Measurements from ENCODE around the gene DENND1B.
"Not testable (repeated sequence)": the region's sequence is repeated elsewhere in the genome, so short reads cannot be mapped to it uniquely, and the experiment has no call there.

DENND1B gene

DNA sequence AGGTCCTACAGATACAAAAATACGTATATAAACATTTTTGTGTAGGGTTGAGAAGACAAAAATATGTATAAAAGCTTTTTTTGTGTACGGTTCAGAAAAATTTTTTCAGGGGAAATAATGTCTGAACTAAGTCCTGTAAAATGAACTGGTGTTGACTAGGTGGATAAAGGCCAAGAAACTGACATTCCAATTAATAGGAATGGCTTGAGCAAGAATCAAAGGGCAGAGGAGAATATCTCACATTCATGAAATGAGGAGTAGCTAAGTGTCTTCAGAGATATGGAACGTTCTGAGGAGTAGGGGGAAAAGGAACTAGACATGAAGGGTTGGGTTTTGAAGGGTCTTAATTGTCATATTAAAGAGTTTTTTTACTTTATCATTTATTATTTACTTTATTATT lies 231.2 kb downstream of the DENND1B start:
- FAIRE-seq = no peak

DNA sequence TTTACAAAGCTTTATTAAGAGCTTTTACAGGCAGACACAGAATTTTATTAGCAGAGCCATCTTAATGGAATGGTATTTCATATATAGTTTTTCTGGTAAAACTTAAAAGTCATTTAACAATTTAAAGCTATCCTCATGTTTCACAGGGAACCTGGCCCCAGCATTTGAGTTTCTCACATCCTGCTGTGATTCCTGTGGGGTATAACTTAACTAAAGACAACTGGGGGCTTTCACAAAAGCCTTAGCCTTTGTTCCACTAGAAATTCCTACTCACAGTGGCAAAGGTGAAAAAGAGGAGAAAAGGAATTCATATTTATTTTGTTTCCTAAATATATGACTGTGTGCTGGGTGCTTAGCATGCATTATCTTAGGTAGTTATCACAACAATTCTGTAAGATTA lies 233.9 kb downstream of the DENND1B start:
- no peak for FAIRE-seq

DNA sequence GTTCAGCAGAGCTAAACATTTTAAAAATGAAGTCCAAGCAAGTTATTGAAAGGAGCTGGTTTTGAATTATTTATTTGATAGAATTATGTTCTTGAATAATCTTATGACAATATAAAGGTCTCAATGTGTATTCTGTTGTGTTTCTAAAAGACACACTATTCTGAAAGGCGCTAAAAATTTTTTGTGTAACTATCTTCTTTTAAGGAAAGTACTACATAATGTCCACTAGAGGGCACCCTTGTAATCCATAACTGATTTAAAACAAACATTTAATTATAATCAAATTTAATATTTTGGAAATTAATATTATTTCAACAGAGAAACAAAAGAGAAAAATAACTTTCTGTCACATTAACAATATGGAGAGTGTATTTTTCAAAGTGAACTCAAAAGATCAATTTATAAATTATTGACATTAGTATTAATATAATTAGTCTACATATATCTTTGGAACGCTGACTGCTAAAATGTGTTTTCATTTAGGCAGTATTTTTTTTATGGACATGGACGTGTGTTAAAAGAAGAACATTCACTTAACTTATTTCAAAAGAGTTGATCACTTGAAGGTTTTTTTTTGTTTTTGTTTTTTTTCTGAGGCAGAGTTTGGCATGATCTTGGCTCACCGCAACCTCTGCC lies 248.4 kb downstream of the DENND1B start:
- peak; percentile 95 for FAIRE-seq

- peak; percentile 47 for FAIRE-seq
Observed at GRCh38 chr1:197521118-197521739, 254.1 kb downstream of the DENND1B start.

DNA sequence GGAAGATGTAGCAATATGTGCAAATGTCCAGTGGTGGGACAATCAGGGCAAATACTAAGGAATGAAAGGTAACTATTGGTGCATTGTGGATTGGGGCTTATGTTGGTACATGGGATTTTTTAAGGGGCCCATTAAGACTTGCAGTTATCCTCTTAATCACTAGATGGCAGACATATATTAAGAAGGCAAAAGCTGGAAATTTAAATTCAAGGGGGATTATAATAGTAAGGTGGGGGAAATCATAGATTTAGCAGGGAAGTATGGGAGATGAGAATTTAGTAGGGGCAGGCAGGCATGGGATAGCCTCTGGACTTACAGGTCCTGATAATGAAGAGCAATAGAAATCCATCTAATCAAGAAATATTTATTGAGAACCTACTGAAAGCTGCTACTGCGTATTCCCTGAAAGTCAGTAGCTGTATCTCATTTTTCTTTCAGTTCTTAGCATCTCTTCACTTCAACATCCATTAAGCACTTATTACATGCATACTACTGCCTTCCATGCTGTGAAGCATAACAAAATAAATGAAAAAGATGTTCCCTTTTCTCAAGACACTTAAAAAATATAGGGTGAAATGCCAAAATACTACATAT lies 255.4 kb downstream of the DENND1B start:
- no peak for FAIRE-seq

DNA sequence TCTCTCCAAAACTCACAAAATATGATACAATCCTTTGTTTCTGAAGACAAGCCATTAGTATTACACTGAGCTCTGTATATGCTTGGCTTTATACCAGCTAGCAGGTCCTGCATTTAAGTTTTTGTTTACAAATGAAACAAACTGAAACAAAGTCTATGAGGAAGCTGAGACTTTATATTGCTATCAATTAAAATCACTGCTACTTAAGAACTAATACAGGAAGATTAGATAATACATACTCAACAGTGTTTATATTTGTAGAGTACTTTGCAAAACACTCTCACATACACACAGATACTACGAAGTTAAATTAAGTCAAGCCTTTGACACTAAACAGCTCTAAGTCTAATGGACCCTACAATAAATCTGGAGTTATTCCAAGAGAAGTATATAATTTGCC lies 259.9 kb downstream of the DENND1B start:
- FAIRE-seq = no peak

DNA sequence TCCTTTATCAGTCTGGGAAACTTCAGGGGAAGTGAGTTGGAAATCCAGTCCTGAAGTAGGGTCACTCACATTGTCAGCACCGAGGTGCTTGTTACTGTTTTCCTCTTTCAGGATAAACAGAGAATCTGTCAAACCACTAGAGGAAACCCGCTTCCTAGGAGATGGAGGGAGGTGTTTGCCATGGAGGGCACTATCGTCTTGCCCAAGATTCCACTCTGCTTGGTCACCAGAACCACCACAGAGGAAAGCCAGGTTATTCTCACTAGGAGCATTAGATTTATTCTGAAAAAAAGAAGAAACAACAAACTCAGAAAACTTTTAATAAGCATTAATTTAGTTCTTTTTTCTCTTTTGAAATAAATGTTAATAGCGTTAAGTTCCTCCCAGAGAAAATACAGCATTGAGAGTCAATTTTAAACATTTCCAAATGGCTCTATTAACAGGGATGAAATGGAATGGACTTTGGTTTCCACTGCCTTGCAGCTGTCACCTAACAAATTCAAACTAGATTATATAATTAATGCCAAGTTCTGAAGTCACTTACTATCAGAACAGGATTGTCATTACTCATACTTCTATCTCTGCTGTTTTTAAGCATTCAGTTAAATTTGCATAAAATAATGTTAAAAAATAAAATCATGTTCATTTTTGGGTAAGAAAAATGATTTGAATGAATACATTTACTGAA lies 264.4 kb downstream of the DENND1B start:
- FAIRE-seq = no peak

- FAIRE-seq = no peak
Observed at GRCh38 chr1:197496722-197497121, 278.6 kb downstream of the DENND1B start.

GRCh38 chr1:197491505-197491904 lies 283.8 kb downstream of the DENND1B start:
- not testable (repeated sequence) for FAIRE-seq

DNA sequence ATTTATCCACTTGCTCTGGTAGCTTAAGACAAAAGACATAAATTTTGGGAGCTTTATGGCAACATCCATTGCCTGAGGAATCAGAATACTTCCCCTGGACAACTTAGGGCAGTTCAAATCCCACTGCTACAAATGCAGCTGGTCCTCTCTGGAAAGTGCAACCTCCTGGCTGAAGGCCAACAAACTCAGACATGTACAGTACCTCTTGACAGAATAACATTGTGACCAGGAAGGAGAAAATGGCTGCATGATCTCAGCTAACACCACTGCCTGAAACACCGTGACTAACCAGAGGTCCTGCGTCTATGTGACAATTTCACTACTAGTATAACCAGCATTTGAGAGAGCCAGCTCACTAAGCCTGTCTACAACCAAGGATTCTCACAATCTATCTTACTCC lies 288.3 kb downstream of the DENND1B start:
- FAIRE-seq = no peak

GRCh38 chr1:197485790-197486189 lies 289.5 kb downstream of the DENND1B start:
- no peak for FAIRE-seq

- no peak for FAIRE-seq
Observed at GRCh38 chr1:197481101-197481500, 294.2 kb downstream of the DENND1B start.

GRCh38 chr1:197480446-197480845 lies 294.8 kb downstream of the DENND1B start:
- FAIRE-seq = no peak

DNA sequence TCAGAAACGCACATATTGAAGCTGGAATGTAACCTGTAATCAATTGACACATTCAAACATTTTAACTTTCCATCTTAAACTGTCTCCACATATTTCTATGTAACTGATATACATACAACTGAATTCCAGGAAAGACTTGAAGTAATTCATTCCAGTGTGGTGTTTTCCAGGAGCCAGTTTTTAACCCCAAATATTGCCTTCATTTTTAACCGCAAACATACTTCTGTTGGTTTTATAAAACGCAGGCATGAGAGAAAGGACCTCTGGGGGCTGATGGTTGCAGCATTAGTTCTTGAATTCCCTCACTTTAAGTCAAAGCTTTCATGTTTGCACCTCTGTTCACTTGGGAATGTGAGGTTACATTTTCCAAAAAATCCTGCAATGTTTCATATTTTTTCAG lies 303.1 kb downstream of the DENND1B start:
- FAIRE-seq = no peak

DNA sequence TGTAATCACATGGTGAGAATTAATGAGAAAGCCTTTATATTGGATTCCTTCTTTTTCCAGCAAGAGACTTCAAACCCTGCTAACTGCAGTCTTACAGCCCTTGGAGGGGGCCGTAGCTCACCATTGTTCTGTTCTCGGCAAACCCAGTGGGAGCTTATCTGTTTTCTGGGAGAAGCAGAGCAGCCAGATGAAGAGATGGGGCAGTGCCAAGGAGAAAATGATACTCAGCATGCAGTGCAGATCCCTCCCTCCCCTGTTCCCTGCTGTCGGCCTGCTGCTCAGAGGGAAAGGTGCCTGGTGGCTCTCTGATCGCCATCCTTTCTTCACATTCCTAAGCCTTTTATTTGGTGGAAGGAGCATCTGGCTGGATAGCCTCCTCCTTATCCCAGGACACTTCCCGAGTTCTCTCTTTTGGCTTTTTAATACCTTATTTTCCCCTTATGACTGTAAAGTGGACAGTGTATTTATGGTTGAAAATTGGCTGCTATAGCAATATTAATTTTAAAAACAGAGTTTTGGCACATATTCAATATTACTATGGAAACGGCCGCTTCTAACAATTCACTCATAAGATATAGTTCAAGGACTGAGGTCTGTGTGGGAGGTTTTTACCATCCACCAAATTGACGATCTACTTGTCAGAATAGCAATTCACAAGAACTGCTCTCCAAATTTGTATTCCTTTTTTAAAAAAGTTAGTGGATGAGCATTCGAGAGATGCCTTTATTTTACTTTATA lies 303.9 kb downstream of the DENND1B start:
- no peak for FAIRE-seq

GRCh38 chr1:197470330-197470729 lies 304.9 kb downstream of the DENND1B start:
- FAIRE-seq = no peak

DNA sequence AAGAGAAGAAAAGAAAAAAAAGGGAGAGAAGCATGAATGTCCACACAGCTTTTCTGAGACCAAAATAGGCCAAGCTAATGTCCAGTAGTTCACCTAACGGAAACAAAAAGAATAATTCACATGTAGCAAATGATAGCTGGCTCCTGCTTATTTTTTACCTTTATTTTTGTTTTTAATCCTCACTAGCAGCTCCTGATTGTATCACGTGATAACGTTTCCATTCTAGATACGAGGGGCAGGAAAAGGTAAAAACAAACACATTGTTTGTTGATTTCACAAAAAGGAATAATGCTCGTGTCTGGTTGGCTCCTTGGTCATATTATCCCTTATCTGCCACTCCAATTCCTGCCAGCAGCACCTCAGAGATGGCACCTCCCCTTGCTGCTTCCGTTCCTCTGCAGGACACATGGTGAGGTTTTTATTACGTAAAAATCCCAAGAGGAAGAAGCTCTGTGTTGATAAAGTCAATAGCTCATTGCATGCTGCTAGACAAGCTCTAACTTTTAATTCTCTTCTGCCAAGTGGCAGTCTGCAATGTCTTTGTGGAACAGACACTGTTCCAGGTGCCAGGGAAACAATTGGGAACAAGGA lies 305.6 kb downstream of the DENND1B start:
- no peak for FAIRE-seq

DNA sequence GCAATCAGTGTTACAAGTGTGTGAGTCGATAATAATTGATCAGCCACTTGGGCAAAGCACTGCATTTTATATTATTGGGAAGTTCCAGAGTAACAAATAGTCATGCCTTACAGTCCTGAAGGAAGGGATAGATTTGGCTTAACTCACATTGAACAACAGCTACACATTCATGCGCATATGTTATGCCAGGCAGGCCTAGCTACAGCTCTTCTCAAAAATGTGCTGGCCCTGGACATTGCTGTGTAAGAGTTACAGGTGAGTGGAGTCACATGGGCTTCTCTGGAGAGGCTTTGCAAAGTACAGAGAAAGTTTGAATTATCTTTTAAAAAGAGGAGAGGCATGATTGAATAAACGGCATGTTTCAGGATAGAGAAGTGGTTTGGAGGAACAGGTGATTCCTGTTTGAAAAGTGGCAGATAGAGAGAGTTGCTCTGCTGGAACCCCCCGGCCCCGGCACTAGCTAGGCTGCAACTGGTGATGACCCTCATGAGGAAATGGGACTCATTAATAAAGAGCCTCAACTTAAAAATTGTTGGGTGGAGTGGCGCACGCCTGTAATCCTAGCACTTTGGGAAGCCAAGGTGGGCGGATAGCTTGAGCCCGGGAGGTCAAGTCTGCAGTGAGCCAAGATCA lies 306.6 kb downstream of the DENND1B start:
- FAIRE-seq = no peak

GRCh38 chr1:197467881-197468280 lies 307.4 kb downstream of the DENND1B start:
- FAIRE-seq = no peak

DNA sequence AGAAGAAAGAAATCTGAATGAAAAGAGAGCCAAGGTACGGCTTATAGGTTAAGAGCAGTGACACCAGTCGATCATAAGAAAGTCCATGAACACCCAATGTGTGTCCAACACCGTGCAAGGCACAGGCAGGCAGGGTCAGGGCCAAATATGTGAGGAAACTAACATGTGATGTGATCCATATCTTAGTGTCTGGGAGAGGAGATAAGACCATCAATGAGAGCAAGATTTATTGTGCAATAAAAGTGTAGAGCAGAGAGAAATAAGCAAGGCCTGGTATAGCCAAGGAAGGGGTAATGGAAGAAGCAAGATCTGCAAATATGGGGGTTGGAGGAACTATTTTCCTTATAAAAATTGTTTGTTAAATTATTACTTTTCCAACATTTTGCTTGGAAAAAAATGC lies 308.5 kb downstream of the DENND1B start:
- no peak for FAIRE-seq

- no peak for FAIRE-seq
Observed at GRCh38 chr1:197465528-197466327, 309.6 kb downstream of the DENND1B start.

Data from colon (tissue), 2 donors.